Measurements from ENCODE around the gene KCTD1. TPM values are rescaled to one million over a fixed set of nuclear protein-coding genes. Genes with fewer than 3 reads are reported as not detected.

KCTD1 gene
- total and polyA plus RNA-seq, 4 donors = 4.0 to 17.5 (median 9.2) TPM

GRCh38 chr18:26407736-26408601 is 140.4 kb downstream of the KCTD1 start:
- ATAC-seq (ENCODE audit: insufficient read depth, low FRiP score) = no peak

GRCh38 chr18:26406854-26407517 is 141.4 kb downstream of the KCTD1 start:
- H3K27ac ChIP-seq (ENCODE audit: low read depth in 1 of 2, low read length in 1 of 2) = no peak overlapping the region
- H3K27me3 ChIP-seq (ENCODE audit: control insufficient read depth in 3 of 3, insufficient read depth in 3 of 3, low read length in 2 of 3) = no peaks in the 10 kb centered on the region
- no peaks in the 10 kb centered on the region for H3K36me3 ChIP-seq (ENCODE audit: control insufficient read depth in 4 of 4, insufficient read depth in 4 of 4, low read length in 4 of 4)
- whole genome bisulfite sequencing, 2 donors = 79 to 81% methylated on average over 15 of the region's 15 CpGs
- H3K4me1 ChIP-seq (ENCODE audit: control insufficient read depth in 5 of 5, insufficient read depth in 5 of 5, low read length in 5 of 5) = no peaks in the 10 kb centered on the region
- no peak for TF ChIP-seq CTCF (IDR thresholded peaks at IDR 0.05; ENCODE audit: control extremely low read depth, extremely low read depth)
- DNase-seq (no peak), ATAC-seq (ENCODE audit: insufficient read depth, low FRiP score) (no peak)
- no peaks in the 10 kb centered on the region for H3K9me3 ChIP-seq (ENCODE audit: control insufficient read depth in 4 of 4, insufficient read depth in 3 of 4, low read length in 3 of 4)
- H3K4me3 ChIP-seq = no peak overlapping the region
- no peak overlapping the region for H3K9ac ChIP-seq (ENCODE audit: insufficient read depth in 1 of 2, low read length in 2 of 2)

More at GRCh38 chr18:26407736-26408601, 140.4 kb downstream of the KCTD1 start:
- no peak overlapping the region for H3K4me3 ChIP-seq
- H3K36me3 ChIP-seq (ENCODE audit: control insufficient read depth in 4 of 4, insufficient read depth in 4 of 4, low read length in 4 of 4) = no peaks in the 10 kb centered on the region
- DNase-seq = no peak
- TF ChIP-seq CTCF (IDR thresholded peaks at IDR 0.05; ENCODE audit: control extremely low read depth, extremely low read depth) = no peak
- H3K27ac ChIP-seq (ENCODE audit: low read depth in 1 of 2, low read length in 1 of 2) = no peak overlapping the region
- WGBS, 2 donors = 89% methylated on average over 16 of the region's 16 CpGs
- H3K9ac ChIP-seq (ENCODE audit: insufficient read depth in 1 of 2, low read length in 2 of 2) = no peak overlapping the region
- H3K27me3 ChIP-seq (ENCODE audit: control insufficient read depth in 3 of 3, insufficient read depth in 3 of 3, low read length in 2 of 3) = no peaks in the 10 kb centered on the region
- H3K9me3 ChIP-seq (ENCODE audit: control insufficient read depth in 4 of 4, insufficient read depth in 3 of 4, low read length in 3 of 4) = no peaks in the 10 kb centered on the region
- no peaks in the 10 kb centered on the region for H3K4me1 ChIP-seq (ENCODE audit: control insufficient read depth in 5 of 5, insufficient read depth in 5 of 5, low read length in 5 of 5)

GRCh38 chr18:26406324-26406723 is 142.0 kb downstream of the KCTD1 start:
- ATAC-seq (ENCODE audit: insufficient read depth, low FRiP score) (no peak), DNase-seq (no peak)
- Histone ChIP-seq H3K27me3 (ENCODE audit: control insufficient read depth in 3 of 3, insufficient read depth in 3 of 3, low read length in 2 of 3) (no peaks in the 10 kb centered on the region), H3K4me3 (no peak overlapping the region), H3K9ac (ENCODE audit: insufficient read depth in 1 of 2, low read length in 2 of 2) (no peak overlapping the region), H3K36me3 (ENCODE audit: control insufficient read depth in 4 of 4, insufficient read depth in 4 of 4, low read length in 4 of 4) (no peaks in the 10 kb centered on the region), H3K9me3 (ENCODE audit: control insufficient read depth in 4 of 4, insufficient read depth in 3 of 4, low read length in 3 of 4) (no peaks in the 10 kb centered on the region), H3K27ac (ENCODE audit: low read depth in 1 of 2, low read length in 1 of 2) (no peak overlapping the region), H3K4me1 (ENCODE audit: control insufficient read depth in 5 of 5, insufficient read depth in 5 of 5, low read length in 5 of 5) (no peaks in the 10 kb centered on the region)
- WGBS, 2 donors = 85 to 96% methylated on average over 12 of the region's 12 CpGs
- no peak for TF ChIP-seq CTCF (IDR thresholded peaks at IDR 0.05; ENCODE audit: control extremely low read depth, extremely low read depth)
